SK-N-MC (cell line): ENCODE measurements around the gene CENPQ.

ENCODE experiments used
- FOXP2 ChIP-seq: optimal IDR thresholded peaks from 2 replicates; pipeline ENCODE3; 2011; ENCODE audit warnings: mild to moderate bottlenecking, moderate library complexity; ENCODE audit not compliant: insufficient read depth; ENCODE audit errors: extremely low read length, control extremely low read depth
- POLR2AphosphoS5 ChIP-seq: IDR thresholded peaks from 2 replicates; pipeline ENCODE4 v1.6.1; 2012; ENCODE audit warnings: mild to moderate bottlenecking, low read depth, low read length, borderline replicate concordance

GRCh38 chr6:49430866-49431265 lies 32.3 kb upstream of the CENPQ start:
- TF ChIP-seq POLR2AphosphoS5 = no peak
- no peak for TF ChIP-seq FOXP2
